Measurements from ENCODE around the gene PLXDC2.

GRCh38 chr10:20180766-20181165, 364.5 kb downstream of the PLXDC2 start:
- TF ChIP-seq CTCF (IDR thresholded peaks at IDR 0.05) = no peak
- TF ChIP-seq POLR2A (IDR thresholded peaks at IDR 0.05) = no peak
